Iris pigment epithelial cell (primary cell): ENCODE data around the gene DPYSL3.
A peak's percentile ranks its signal among the peaks of the same experiment; 100 is the strongest.

Experiments
- DNase-seq: peaks from one replicate; pipeline ENCODE4 v3.0.0-alpha.2; 2011; ENCODE audit warnings: low read depth

Gene DPYSL3

GRCh38 chr5:147439254-147439653 is 70.6 kb downstream of the DPYSL3 start:
- peak; percentile 48 for DNase-seq

DNA sequence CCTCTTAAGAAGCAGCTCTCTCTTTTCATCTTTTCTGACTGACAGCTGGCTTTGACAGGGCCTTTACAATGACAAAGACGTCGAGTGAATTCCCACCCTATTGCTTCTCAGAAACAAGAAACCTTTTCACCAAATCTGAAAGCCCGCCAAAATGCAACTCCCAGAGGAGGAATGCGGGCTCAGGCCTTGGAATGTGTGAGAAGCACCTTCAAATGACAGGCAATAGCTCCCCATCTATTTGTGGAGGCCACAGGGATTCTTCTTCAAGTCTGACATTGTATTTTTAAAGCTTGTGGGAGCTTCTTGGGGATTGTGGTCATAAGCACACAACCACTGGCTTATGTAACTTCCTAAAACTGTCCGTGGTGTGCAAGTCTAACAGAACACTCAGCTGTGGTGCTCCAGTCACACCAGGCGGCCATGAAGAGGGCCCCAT is 72.7 kb downstream of the DPYSL3 start:
- DNase-seq = peak; percentile 63

GRCh38 chr5:147436596-147436995 is 73.3 kb downstream of the DPYSL3 start:
- DNase-seq = no peak

GRCh38 chr5:147434049-147434448 is 75.8 kb downstream of the DPYSL3 start:
- DNase-seq = no peak

DNA sequence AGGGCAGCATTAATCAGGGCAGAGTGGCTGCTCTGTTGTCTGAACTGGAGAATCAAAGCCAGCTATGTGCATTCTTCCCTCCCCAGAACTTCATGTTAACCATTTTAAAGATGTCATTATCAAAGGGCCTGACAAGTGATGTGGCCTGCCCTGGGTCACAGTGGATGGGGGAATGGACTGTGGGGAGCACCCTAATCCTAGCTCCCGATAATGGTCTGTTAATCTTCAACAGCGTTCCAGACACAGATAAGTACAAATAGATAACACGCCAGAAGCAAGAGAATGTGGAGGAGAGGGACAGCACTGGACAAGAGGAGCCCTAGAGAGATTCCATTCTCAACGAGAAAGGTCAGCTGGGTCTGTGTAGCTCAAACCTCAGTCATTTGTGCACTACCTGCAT is 77.5 kb downstream of the DPYSL3 start:
- no peak for DNase-seq

- no peak for DNase-seq
Observed at GRCh38 chr5:147431586-147431985, 78.3 kb downstream of the DPYSL3 start.

- DNase-seq = no peak
Observed at GRCh38 chr5:147430628-147431027, 79.2 kb downstream of the DPYSL3 start.

GRCh38 chr5:147427521-147428401 is 82.1 kb downstream of the DPYSL3 start:
- DNase-seq = peak; percentile 76

GRCh38 chr5:147426640-147427327 is 83.1 kb downstream of the DPYSL3 start:
- DNase-seq = no peak

DNA sequence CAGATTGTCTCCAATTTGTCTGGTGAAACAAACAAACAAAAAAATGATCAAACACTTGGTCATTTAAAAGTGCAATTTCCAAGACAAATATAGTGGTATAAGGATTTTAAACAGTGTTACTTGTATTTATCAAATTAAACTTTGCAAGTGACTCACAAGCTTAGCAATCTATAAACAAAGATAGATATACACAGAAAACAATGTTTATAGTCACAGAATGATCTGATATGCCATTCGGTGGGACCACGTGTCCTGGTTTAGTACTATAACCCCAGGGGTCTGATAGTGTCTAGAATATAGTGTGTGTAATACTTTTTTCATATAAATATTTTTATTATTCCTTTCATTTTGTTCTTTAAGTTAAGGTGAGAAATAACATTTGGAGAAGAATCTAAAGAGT is 91.3 kb downstream of the DPYSL3 start:
- no peak for DNase-seq

DNA sequence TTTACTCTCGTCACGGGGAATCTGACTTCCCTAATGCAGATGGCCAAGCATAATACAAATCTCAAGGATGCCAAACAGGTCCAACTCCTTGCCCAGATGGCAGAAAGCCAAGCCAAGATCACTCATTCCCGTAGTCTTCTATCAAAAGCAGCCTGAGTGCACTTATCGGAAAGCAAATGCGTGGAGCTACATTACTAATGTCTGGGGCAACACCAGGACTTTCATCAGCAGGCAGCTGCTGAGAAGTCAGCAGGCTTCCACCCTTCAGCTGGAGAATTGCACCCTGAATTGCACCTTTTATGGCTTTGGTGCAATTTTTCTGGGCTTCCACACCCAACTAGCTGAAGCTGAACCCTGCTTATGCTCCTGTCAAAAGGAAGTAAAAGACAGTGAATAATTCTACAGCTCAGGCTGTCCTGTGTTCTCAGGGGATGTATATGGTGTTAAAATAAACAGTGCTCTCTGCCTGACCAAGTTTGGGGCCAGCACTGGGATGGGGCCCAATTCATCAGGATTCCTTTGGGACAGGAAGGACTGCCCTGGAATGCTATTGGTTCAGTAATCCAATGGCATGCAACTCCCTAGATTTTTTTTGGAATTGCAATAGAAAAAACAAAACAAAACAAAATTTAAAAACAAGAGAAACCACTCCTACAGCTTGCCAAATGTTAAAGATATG is 92.6 kb downstream of the DPYSL3 start:
- peak; percentile 83 for DNase-seq

DNA sequence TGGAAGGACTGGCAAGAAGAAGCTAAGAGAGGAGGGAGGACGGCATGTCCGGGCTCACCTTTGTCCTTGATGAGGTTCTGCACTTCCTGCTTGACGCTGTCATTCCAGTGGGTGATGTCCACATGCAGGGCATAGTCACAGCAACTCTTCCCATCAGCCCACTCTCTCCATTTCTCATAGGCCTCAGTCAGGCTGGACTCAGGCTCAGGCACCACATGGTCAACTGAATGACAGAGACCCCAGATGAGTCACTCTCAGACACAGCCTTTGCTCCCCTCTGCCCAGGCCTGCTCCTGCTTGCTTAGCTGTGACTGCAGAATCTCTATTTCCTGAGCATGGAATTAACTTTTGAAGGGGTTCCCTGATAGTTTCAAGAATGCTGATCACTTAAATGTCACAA is 94.2 kb downstream of the DPYSL3 start:
- DNase-seq = no peak

- no peak for DNase-seq
Observed at GRCh38 chr5:147413266-147413665, 96.6 kb downstream of the DPYSL3 start.

GRCh38 chr5:147412561-147412960 is 97.3 kb downstream of the DPYSL3 start:
- no peak for DNase-seq

DNA sequence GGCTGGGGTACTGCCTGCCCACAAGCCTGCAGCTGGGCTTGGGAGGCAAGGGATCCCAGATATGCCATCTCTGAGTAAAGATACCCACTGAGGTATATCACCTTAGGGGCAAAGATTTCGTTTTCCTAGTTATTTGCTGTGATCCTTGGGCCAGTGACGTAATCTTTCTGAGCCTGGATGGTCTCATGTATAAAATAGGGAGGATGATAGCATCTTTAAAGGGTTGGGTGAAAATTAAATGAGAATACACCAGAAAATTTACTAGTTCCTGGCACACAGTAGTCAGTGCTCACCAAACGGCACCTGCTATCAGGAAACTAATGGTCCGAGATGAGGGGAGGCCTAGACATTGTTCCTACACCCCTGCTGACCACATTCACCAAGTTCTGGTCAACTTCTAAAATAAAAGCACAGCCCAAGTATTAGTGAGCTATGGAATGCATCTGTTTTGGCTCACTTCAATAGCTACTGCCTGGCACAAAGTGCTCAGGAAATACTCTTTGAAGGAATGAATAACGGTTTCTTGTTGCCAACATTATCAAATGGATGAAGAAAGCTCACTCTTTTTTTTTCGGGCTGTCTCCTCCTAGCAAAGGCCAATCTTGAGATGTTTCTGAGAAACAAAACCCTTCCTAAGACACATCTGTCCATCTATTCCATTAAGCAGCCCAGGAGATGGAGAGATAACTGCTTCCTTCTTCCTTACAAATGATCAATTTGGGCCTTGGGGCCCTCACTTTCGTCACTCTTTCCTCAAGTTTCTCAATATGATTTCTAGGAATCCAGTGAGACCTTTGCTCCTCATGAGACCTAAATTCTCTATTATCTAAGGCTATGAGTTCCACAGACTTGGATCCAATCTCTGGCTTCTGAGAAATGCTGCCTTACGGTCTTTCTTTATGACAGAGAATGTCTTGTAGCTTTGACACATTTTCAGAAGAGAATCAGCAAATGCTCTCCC is 98.2 kb downstream of the DPYSL3 start:
- DNase-seq = no peak

DNA sequence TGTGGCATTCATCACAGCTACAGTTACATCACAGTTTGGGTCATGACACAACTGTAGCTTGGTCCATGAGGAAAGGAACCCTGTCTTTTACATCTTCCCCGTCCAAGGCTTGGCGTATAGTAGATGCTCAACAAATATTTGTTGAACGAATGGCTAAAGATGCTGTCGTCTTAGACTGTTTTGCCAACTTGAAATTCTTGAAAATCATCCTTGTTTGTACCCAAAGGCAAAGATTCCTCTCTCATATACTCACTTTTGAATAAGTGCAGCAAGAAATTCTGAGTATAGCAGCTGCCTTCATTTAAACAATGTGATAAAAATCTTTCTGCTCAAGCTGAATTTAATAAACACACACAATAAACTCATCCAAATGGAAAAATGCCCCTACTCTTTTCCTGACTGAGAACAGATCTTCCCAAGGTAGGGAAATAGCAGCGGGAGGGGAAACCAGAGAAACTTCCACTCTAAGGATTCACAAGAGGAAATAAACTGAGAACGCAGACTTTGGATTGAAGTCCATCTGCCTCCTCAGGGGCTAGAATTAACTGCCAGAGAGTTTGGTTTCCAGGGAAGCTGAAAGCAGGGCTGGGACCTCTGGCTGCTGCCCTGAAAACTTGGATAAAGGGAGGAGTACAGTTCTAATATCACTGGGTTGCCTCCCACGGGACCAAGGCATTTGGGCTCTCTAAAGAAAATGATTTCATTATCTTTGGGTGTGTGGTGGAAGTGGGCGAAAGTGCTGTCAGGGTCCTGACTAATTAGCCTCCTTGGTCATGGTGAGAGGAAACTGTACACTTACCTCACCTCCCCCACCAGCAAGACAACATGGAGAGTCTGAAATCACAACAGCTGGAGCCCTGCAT is 99.1 kb downstream of the DPYSL3 start:
- DNase-seq = no peak

- peak; percentile 69 for DNase-seq
Observed at GRCh38 chr5:147408980-147409379, 100.9 kb downstream of the DPYSL3 start.

DNA sequence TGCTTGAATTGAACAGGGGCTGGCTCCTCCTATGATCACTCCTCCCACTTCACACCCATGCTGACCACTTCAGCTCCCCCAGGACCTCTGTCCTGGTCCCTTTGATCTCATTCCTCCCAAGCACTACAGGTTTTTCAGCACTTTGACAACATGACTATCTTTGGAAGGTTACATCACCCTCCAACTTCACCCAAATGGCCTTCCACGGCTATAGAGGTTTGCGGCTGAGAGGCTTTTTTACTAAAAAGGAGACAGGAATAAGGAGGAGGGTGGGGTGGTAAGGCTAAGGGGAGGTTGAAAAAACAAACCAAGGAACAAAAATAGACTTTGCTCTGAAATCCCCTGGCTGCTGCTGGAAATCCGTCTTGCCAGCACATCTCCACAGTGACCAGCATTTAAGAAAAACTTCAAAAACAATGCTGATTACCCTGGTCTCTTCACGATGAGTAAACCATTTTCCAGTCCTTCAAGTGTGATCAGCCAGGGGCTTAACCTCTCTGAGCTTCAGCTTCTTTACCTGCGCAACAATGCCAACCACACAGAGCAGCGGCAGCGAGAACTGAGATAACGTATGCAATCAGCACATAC is 102.7 kb downstream of the DPYSL3 start:
- peak; percentile 52 for DNase-seq

- no peak for DNase-seq
Observed at GRCh38 chr5:147406636-147407035, 103.2 kb downstream of the DPYSL3 start.

DNA sequence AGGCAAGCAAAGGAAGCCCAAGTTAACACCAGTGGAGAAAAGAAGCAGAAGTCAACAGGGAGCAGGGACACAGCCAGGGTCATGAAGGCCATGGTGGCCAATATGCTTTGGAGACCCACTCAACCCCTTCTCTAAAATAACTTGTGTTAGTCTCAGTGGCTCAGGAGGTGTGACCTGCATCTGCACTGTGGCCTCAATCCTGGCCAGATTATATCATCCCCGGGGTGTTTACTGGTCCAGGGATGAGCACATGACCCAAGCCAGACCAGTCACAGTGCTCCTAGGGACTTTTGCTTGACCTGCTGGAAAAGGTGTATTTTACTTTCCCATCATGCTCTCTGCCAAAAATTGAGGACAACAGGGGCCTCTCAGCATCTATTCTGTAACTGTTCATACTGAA is 105.2 kb downstream of the DPYSL3 start:
- no peak for DNase-seq
